Measurements from ENCODE around the gene FRRS1L. TPM values are rescaled to one million over a fixed set of nuclear protein-coding genes. Genes with fewer than 3 reads are reported as not detected.
A peak's percentile ranks its signal among the peaks of the same experiment; 100 is the strongest.

FRRS1L gene
- polyA plus RNA-seq, 4 donors, result under 0.01 to 9.6 (median 0.85) TPM; not detected in 1

DNA sequence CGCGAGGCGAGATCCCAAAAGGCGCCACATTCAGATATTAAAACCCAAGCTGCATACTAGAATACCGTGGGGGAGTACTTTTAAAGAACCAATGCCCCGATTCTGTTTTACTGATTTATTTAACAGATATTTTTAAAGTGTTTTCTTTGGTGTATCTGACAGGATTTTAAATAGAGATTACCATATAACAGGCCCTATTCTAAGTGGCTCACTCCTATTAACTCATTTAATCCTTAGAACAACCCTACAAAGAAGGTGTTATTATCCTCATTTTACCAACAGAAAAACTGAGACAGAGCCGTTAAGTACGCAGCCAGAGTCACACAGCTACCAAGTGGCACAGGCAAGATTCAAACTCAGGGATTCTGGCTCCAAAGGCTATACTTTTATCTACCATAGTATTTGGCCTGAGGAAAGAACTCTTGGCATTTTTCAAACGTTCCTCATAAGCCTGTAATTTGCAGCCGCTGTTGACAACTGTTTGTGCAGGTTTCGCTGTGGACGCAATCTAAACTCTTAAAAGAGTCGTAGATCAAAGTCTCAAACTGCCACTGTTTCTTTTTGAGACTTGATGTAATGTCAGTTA is 46.8 kb downstream of the FRRS1L start:
- Histone ChIP-seq H3K27me3 (ENCODE audit: control insufficient read depth in 3 of 3, insufficient read depth in 3 of 3, low read length in 3 of 3) (no peaks in the 10 kb centered on the region), H3K4me3 (ENCODE audit: low read depth in 1 of 3, low read length in 3 of 3) (peak overlapping the region in 1 of 3 donors; percentile 23), H3K9me3 (ENCODE audit: control insufficient read depth in 2 of 2, insufficient read depth in 1 of 2, low read depth in 1 of 2, low read length in 1 of 2) (no peaks in the 10 kb centered on the region), H3K4me1 (ENCODE audit: control insufficient read depth in 3 of 3, insufficient read depth in 2 of 3, low read depth in 1 of 3, low read length in 2 of 3) (peaks cover 9 to 31% (median 10%) of the 10 kb centered on the region in 3 donors), H3K36me3 (ENCODE audit: control insufficient read depth in 3 of 3, insufficient read depth in 2 of 3, low read depth in 1 of 3, low read length in 3 of 3) (peaks cover 0 to 6% (median 0%) of the 10 kb centered on the region in 3 donors), H3K27ac (ENCODE audit: low read depth in 1 of 3, low read length in 2 of 3) (no peak overlapping the region)
- DNase-seq, result no peak
- WGBS, 3 donors, result 23 to 31% (median 26%) methylated on average over 13 of the region's 13 CpGs
- FAIRE-seq, result no peak

DNA sequence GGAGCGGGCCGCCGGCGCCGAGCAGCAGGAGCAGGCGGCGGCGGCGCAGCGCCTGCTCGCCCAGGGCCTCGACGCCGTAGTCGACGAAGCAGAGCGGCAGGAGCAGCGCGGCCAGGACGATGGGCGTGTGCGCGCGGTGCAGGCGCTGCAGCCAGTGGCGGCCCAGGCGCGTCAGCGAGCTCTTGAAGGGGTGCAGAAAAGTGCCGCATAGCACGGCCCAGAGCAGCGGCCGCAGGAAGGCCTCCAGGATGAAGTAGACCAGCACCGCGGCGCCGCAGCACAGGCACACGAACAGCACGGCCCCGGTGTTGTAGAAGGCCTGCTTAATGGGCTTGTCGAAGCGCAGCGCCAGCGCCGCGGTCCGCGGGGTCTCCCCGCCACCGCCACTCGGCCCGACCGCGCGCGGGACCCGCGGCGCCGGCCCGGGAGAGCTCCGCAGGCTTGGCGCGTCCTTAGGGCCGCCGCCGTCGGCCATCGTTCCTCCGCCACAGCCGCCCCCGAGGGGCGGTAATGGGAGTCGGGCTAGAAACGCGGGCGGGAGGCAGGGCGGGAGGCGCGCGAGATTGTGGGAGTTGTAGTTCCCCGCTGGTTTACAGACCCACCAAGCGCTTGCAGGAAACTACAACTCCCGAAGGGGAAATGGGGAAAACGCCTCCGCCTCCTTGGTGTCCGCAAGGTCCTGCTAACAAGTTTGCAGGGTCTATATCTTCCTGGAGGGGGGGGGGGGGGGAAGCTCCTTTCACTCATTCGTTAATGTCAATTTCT is 47.4 kb downstream of the FRRS1L start, which contains the start of gene TMEM245:
TMEM245 (minus strand) TSS at position 509 of the 765 bp plus-strand sequence; CDS start at position 475, 34 bp downstream.
- Histone ChIP-seq H3K4me3 (ENCODE audit: low read depth in 1 of 3, low read length in 3 of 3) (peak within 1 kb of the TSS; percentile 64 to 95 (median 86)), H3K27ac (ENCODE audit: low read depth in 1 of 3, low read length in 2 of 3) (peak within 1 kb of the TSS; percentile 84 to 89 (median 88)), H3K4me1 (ENCODE audit: control insufficient read depth in 3 of 3, insufficient read depth in 2 of 3, low read depth in 1 of 3, low read length in 2 of 3) (peaks cover 9 to 27% (median 10%) of the 10 kb centered on the region in 3 donors), H3K9me3 (ENCODE audit: control insufficient read depth in 2 of 2, insufficient read depth in 1 of 2, low read depth in 1 of 2, low read length in 1 of 2) (no peaks in the 10 kb centered on the region), H3K27me3 (ENCODE audit: control insufficient read depth in 3 of 3, insufficient read depth in 3 of 3, low read length in 3 of 3) (no peaks in the 10 kb centered on the region), H3K36me3 (ENCODE audit: control insufficient read depth in 3 of 3, insufficient read depth in 2 of 3, low read depth in 1 of 3, low read length in 3 of 3) (peaks cover 0 to 6% (median 0%) of the 10 kb centered on the region in 3 donors)
- WGBS, 3 donors, result 0% methylated on average over 65 to 88 of the region's 88 CpGs
- peak; percentile 98 to 99 for DNase-seq
- FAIRE-seq, result no peak

DNA sequence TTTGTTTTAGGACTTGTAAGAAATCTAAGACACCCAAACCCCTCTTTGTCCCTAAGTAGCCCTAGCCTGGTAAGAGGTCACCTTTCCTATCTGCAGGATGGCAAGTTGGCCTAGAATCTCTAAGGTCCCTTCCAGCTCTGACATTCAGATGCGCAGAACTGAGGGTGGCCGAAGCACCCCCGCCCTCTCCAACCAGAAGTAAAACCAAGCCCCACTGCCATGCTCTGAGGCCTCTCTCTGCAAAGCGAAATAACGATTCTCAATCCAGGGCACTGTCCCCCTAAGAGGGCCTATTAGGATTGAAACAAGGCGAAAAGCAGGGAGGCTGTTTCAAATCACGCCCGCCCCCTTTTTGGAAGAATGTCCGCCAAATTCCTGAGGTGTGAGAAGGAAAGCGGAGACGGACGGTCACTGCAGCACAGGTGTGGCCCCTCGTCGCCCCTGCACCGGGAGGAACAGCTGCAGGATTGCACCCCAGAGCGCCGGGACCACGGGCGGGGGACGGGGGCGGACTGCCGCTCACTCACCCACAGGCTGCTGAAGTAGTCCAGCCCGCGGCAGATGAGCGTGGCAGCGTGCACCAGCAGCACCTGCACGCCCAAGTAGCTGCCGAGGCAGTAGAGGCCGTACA is 48.1 kb downstream of the FRRS1L start:
- WGBS, 3 donors, result 1 to 2% (median 1%) methylated on average over 29 of the region's 29 CpGs
- peak in 1 of 2 donors; percentile 47 for DNase-seq
- peak overlapping the region; percentile 78 to 88 (median 84) for H3K27ac ChIP-seq (ENCODE audit: low read depth in 1 of 3, low read length in 2 of 3)
- H3K9me3 ChIP-seq (ENCODE audit: control insufficient read depth in 2 of 2, insufficient read depth in 1 of 2, low read depth in 1 of 2, low read length in 1 of 2), result no peaks in the 10 kb centered on the region
- FAIRE-seq, result no peak
- no peaks in the 10 kb centered on the region for H3K27me3 ChIP-seq (ENCODE audit: control insufficient read depth in 3 of 3, insufficient read depth in 3 of 3, low read length in 3 of 3)
- peaks cover 0 to 6% (median 0%) of the 10 kb centered on the region in 3 donors for H3K36me3 ChIP-seq (ENCODE audit: control insufficient read depth in 3 of 3, insufficient read depth in 2 of 3, low read depth in 1 of 3, low read length in 3 of 3)
- peaks cover 7 to 27% (median 14%) of the 10 kb centered on the region in 3 donors for H3K4me1 ChIP-seq (ENCODE audit: control insufficient read depth in 3 of 3, insufficient read depth in 2 of 3, low read depth in 1 of 3, low read length in 2 of 3)
- H3K4me3 ChIP-seq (ENCODE audit: low read depth in 1 of 3, low read length in 3 of 3), result peak overlapping the region; percentile 64 to 95 (median 86)

DNA sequence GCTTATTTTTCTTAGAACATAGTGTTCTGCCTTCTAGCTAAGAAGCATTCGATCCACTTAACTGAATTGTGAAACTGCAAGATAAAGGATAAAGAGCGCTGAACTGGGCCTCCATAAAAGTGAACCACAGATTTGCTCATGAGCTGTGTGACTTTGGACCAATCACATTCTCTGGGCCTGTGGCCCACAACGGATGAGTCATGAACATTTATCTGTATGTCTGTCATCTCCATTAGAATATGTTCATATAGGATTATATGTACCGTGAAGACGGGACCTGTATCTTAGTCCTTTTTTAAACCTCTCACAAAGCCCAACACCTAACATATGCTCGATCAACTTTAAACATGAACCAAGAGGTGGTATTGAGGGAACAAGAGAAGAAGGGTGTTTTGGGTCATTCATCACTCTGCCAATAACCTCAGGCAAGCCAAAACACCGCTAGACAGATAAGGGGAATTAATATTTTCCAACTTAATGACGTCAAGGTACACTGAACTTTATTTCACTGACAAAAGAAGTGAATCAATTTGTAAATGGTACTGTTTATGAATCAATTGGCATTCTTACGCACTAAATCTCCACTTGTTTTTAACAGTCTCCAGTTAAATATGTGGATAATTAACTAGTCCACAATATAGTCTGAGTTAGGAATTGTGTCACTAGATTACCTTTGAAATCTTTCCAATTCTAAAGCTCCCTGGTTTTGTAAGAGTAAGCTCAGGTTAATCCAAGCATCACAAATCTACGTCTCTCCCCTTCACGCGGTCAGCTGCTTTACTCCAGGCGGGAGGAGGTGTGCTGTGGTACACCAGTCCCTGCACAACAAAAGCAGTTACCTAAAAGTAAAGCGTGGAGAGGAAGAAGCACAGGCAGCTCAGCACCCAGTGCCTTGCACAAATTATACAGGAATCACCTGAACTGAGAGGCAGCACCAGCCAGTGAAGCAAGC is 48.9 kb downstream of the FRRS1L start:
- Histone ChIP-seq H3K27ac (ENCODE audit: low read depth in 1 of 3, low read length in 2 of 3) (peak overlapping the region; percentile 61 to 88 (median 78)), H3K36me3 (ENCODE audit: control insufficient read depth in 3 of 3, insufficient read depth in 2 of 3, low read depth in 1 of 3, low read length in 3 of 3) (peaks cover 0 to 6% (median 0%) of the 10 kb centered on the region in 3 donors), H3K27me3 (ENCODE audit: control insufficient read depth in 3 of 3, insufficient read depth in 3 of 3, low read length in 3 of 3) (no peaks in the 10 kb centered on the region), H3K4me1 (ENCODE audit: control insufficient read depth in 3 of 3, insufficient read depth in 2 of 3, low read depth in 1 of 3, low read length in 2 of 3) (peaks cover 7 to 23% (median 14%) of the 10 kb centered on the region in 3 donors), H3K4me3 (ENCODE audit: low read depth in 1 of 3, low read length in 3 of 3) (peak overlapping the region in 2 of 3 donors; percentile 64 to 86), H3K9me3 (ENCODE audit: control insufficient read depth in 2 of 2, insufficient read depth in 1 of 2, low read depth in 1 of 2, low read length in 1 of 2) (no peaks in the 10 kb centered on the region)
- DNase-seq, result peak; percentile 74 to 90
- 6 to 30% (median 14%) methylated on average over 14 of the region's 14 CpGs for WGBS, 3 donors
- no peak for FAIRE-seq

DNA sequence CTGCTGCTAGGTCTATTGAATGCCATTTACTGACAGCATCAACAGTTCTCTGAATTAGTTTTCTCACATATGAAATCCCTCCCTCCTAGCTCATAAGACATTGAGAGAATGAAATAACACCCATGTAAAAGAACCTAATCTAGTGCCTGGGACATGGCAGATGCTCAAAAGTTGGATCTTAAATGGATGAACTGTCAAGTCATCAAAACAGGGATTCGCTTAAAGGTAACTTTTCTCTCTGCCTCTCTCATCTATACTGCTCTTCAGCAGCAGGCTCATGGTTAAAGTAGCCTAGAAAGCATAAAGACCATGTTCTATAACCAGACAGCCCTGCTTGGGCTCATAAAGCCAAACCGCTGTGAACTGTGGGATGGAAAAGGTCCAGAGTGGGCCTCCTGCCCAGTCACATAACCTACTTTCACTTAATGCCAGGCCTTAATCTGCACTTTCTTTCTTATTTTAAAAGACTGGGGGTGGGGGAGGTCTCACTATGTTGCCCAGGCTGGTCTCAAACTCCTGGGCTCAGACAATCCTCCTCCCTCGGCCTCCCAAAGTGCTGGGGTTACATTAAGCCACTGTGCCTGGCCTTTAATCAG is 51.0 kb downstream of the FRRS1L start:
- FAIRE-seq (no peak), DNase-seq (no peak)
- Histone ChIP-seq H3K36me3 (ENCODE audit: control insufficient read depth in 3 of 3, insufficient read depth in 2 of 3, low read depth in 1 of 3, low read length in 3 of 3) (peaks cover 0 to 6% (median 0%) of the 10 kb centered on the region in 3 donors), H3K27me3 (ENCODE audit: control insufficient read depth in 3 of 3, insufficient read depth in 3 of 3, low read length in 3 of 3) (no peaks in the 10 kb centered on the region), H3K27ac (ENCODE audit: low read depth in 1 of 3, low read length in 2 of 3) (no peak overlapping the region), H3K9me3 (ENCODE audit: control insufficient read depth in 2 of 2, insufficient read depth in 1 of 2, low read depth in 1 of 2, low read length in 1 of 2) (no peaks in the 10 kb centered on the region), H3K4me1 (ENCODE audit: control insufficient read depth in 3 of 3, insufficient read depth in 2 of 3, low read depth in 1 of 3, low read length in 2 of 3) (peaks cover 7 to 23% (median 14%) of the 10 kb centered on the region in 3 donors), H3K4me3 (ENCODE audit: low read depth in 1 of 3, low read length in 3 of 3) (no peak overlapping the region)
- WGBS, 3 donors, result 88 to 93% (median 92%) methylated on average over 3 of the region's 3 CpGs

DNA sequence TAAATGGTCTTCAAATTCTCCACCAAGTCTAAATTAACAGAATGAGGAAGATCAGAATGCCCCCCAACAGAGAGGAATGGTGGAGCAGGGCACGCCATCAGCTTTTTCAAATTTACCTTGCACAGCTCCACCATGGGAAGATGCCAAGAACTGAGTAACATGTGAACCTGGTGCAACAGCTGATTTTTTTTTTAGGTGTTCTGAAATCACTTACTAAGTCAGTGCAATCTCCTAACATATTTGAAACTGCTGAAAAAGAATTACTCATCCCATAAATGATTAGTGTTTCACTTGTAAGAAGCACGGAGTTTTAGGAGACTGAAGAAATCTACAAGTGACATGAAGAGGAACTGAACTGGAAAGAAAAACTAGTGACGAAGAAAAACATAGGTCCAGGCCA is 52.4 kb downstream of the FRRS1L start:
- peaks cover 2 to 17% (median 14%) of the 10 kb centered on the region in 3 donors for H3K4me1 ChIP-seq (ENCODE audit: control insufficient read depth in 3 of 3, insufficient read depth in 2 of 3, low read depth in 1 of 3, low read length in 2 of 3)
- 75 to 83% (median 81%) methylated on average over 3 of the region's 3 CpGs for WGBS, 3 donors
- H3K27ac ChIP-seq (ENCODE audit: low read depth in 1 of 3, low read length in 2 of 3), result no peak overlapping the region
- no peak overlapping the region for H3K4me3 ChIP-seq (ENCODE audit: low read depth in 1 of 3, low read length in 3 of 3)
- no peaks in the 10 kb centered on the region for H3K27me3 ChIP-seq (ENCODE audit: control insufficient read depth in 3 of 3, insufficient read depth in 3 of 3, low read length in 3 of 3)
- no peaks in the 10 kb centered on the region for H3K9me3 ChIP-seq (ENCODE audit: control insufficient read depth in 2 of 2, insufficient read depth in 1 of 2, low read depth in 1 of 2, low read length in 1 of 2)
- DNase-seq (no peak), FAIRE-seq (no peak)
- H3K36me3 ChIP-seq (ENCODE audit: control insufficient read depth in 3 of 3, insufficient read depth in 2 of 3, low read depth in 1 of 3, low read length in 3 of 3), result peaks cover 0 to 6% (median 0%) of the 10 kb centered on the region in 3 donors

DNA sequence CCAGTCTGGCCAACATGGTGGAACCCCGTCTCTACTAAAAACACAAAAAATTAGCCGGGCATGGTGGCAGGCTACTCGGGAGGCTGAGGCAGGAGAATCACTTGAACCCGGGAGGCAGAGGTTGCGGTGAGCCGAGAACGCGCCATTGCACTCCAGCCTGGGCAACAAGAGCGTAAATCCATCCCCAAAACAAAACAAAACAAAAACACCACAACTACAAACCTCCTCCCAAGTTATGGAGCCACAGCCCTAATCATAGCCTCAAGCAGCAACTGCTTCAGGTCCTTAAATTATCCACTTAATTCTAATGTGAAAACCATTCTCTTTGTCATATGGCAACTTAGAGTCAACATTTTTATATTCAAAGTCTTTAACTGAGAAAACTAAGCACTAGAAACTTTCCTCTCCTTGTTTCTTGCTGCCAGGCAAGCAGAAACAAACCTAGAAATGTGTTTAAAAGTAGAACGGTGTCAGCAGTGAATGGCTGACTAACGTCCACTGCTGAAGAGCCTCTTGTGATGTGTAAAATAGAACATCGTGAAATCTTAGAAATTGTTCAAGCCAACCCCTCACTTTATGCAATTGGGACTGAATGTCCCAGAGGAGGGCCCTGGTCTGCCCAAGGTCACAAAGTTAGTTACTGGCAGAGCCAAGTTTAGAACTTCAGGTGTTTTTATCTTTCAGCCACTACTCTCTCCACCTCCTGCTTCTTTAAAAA is 53.0 kb downstream of the FRRS1L start:
- H3K27ac ChIP-seq (ENCODE audit: low read depth in 1 of 3, low read length in 2 of 3), result no peak overlapping the region
- H3K9me3 ChIP-seq (ENCODE audit: control insufficient read depth in 2 of 2, insufficient read depth in 1 of 2, low read depth in 1 of 2, low read length in 1 of 2), result no peaks in the 10 kb centered on the region
- H3K4me3 ChIP-seq (ENCODE audit: low read depth in 1 of 3, low read length in 3 of 3), result no peak overlapping the region
- FAIRE-seq (no peak), DNase-seq (no peak)
- no peaks in the 10 kb centered on the region for H3K27me3 ChIP-seq (ENCODE audit: control insufficient read depth in 3 of 3, insufficient read depth in 3 of 3, low read length in 3 of 3)
- 86 to 89% (median 87%) methylated on average over 12 of the region's 12 CpGs for WGBS, 3 donors
- peaks cover 0 to 6% (median 0%) of the 10 kb centered on the region in 3 donors for H3K36me3 ChIP-seq (ENCODE audit: control insufficient read depth in 3 of 3, insufficient read depth in 2 of 3, low read depth in 1 of 3, low read length in 3 of 3)
- H3K4me1 ChIP-seq (ENCODE audit: control insufficient read depth in 3 of 3, insufficient read depth in 2 of 3, low read depth in 1 of 3, low read length in 2 of 3), result peaks cover 2 to 17% (median 14%) of the 10 kb centered on the region in 3 donors

Measured in small intestine (tissue), 7 donors.